Esophagus muscularis mucosa (tissue), 4 donors: ENCODE measurements around the gene ENTR1. TPM values are rescaled to one million over a fixed set of nuclear protein-coding genes. Genes with fewer than 3 reads are reported as not detected.

ENCODE experiments used
- DNase-seq: peaks from one replicate; pipeline ENCODE4 v3.0.0-alpha.2; 2017; ENCODE audit errors: extremely low spot score
- H3K27ac ChIP-seq, 4 donors: fragments of 200-600 bp; sonication (generic); replicated peaks in 1 of 4; 1 replicate in 3 of 4; 2 replicates in 1 of 4; pipeline ENCODE4 v1.5.1; 2016 to 2019; ENCODE audit warnings: mild to moderate bottlenecking in 1 of 4
- H3K27me3 ChIP-seq, 4 donors: fragments of 200-600 bp; sonication (generic); one replicate each; pipeline versions ENCODE4 v1.5.1 to v1.6.0; 2016 to 2019
- H3K36me3 ChIP-seq, 4 donors: fragments of 200-600 bp; sonication (generic); one replicate each; pipeline ENCODE4 v1.5.1; 2016 to 2019
- H3K4me1 ChIP-seq, 4 donors: fragments of 200-600 bp; sonication (generic); one replicate each; pipeline ENCODE4 v1.5.1; 2016 to 2019
- H3K4me3 ChIP-seq, 4 donors: fragments of 200-600 bp; sonication (generic); 1 replicate in 2 of 4; 2 replicates in 2 of 4; pipeline ENCODE4 v1.5.1; 2016 to 2019; ENCODE audit warnings: mild to moderate bottlenecking in 4 of 4, moderate library complexity in 1 of 4
- H3K9me3 ChIP-seq, 4 donors: fragments of 200-600 bp; sonication (generic); 1 replicate in 3 of 4; 2 replicates in 1 of 4; pipeline ENCODE4 v1.5.1; 2016 to 2019
- CTCF ChIP-seq, 3 experiments: fragments of 200-600 bp in 2 of 3; fragments of 450-650 bp in 1 of 3; sonication (generic) in 2 of 3; IDR thresholded peaks; one replicate each; pipeline ENCODE4 v1.5.1; 2017 to 2019; ENCODE audit warnings: antibody characterized with exemption in 3 of 3, mild to moderate bottlenecking in 2 of 3, moderate library complexity in 1 of 3
- EP300 ChIP-seq: sonication (generic); formaldehyde crosslinking; IDR thresholded peaks from one replicate; pipeline ENCODE4 v1.6.1; 2017; ENCODE audit warnings: antibody characterized with exemption
- POLR2A ChIP-seq: fragments of 450-650 bp; IDR thresholded peaks from one replicate; pipeline ENCODE4 v1.6.1; 2017; ENCODE audit warnings: antibody characterized with exemption, moderate library complexity, mild to moderate bottlenecking, low read depth
- POLR2AphosphoS5 ChIP-seq, 2 donors: sonication (generic); formaldehyde crosslinking; IDR thresholded peaks; one replicate each; pipeline ENCODE4 v1.6.1; 2017; ENCODE audit warnings: antibody characterized with exemption in 2 of 2
- WGBS: methylation state at CpG from one replicate; pipeline ENCODE4 v1.1.5; 2018; 5-methylcytosine and 5-hydroxymethylcytosine counted together
- intact Hi-C: fragments of 100-400 bp; cut with DNase I; formaldehyde crosslinking; loops from one replicate; pipeline ENCODE4 v1.15.1; 2023
- total RNA-seq, 4 donors: library from RNA; depleted of rRNA; stranded (reverse); fragments of >200 nt; gene quantifications; one replicate each; pipeline versions ENCODE4 v1.1.0 to v1.2.1, GENCODE V29; 2016

Gene ENTR1
- 10 to 100 TPM; 26.2 to 44.8 (median 37.6) TPM for total RNA-seq

GRCh38 chr9:136410500-136411287 lies at the start of gene ENTR1, which contains the start of gene PMPCA:
Gene ENTR1, minus strand, starts transcription at chr9:136410614. Its CDS starts 217 bp downstream, at chr9:136410397.
Gene PMPCA, plus strand, starts transcription at chr9:136410658. Its CDS starts 11 bp downstream, at chr9:136410669.
- peaks cover 26 to 63% (median 55%) of the 10 kb centered on the region in 4 donors for H3K36me3 ChIP-seq

GRCh38 chr9:136459425-136459824 lies 49.0 kb upstream of the ENTR1 start:
- no peaks in the 10 kb centered on the region for H3K9me3 ChIP-seq
- no peak for DNase-seq
- WGBS = 96% methylated on average over 28 of the region's 28 CpGs
- H3K27ac ChIP-seq = no peak overlapping the region
- peaks cover 99 to 100% (median 100%) of the 10 kb centered on the region in 4 donors for H3K36me3 ChIP-seq
- intact Hi-C loops = no loop called here
- TF ChIP-seq POLR2AphosphoS5 (IDR thresholded peaks at IDR 0.05) (no peak), POLR2A (no peak), CTCF (IDR thresholded peaks at IDR 0.05) (no peak), EP300 (no peak)
- no peaks in the 10 kb centered on the region for H3K27me3 ChIP-seq
- H3K4me3 ChIP-seq = no peak overlapping the region
- no peaks in the 10 kb centered on the region for H3K4me1 ChIP-seq

More at GRCh38 chr9:136410500-136411287, at the start of gene ENTR1, which contains the start of gene PMPCA:
- no peaks in the 10 kb centered on the region for H3K9me3 ChIP-seq
- intact Hi-C loops = no loop called here
- H3K4me1 ChIP-seq = peaks cover 22 to 40% (median 32%) of the 10 kb centered on the region in 4 donors
- TF ChIP-seq CTCF (IDR thresholded peaks at IDR 0.05) (peak in 1 of 3 experiments; percentile 15), EP300 (no peak), POLR2A (peak; percentile 87), POLR2AphosphoS5 (IDR thresholded peaks at IDR 0.05) (peak; percentile 98 to 99)
- peak; percentile 97 for DNase-seq
- no peaks in the 10 kb centered on the region for H3K27me3 ChIP-seq
- WGBS = 1% methylated on average over 35 of the region's 83 CpGs
- H3K4me3 ChIP-seq = peak within 1 kb of the TSS; percentile 87 to 99 (median 94)
- peak within 1 kb of the TSS; percentile 84 to 91 (median 88) for H3K27ac ChIP-seq

GRCh38 chr9:136457326-136457725 lies 46.9 kb upstream of the ENTR1 start:
- no peak overlapping the region for H3K27ac ChIP-seq
- DNase-seq = no peak
- H3K4me3 ChIP-seq = no peak overlapping the region
- peaks cover 87 to 99% (median 96%) of the 10 kb centered on the region in 4 donors for H3K36me3 ChIP-seq
- TF ChIP-seq POLR2AphosphoS5 (IDR thresholded peaks at IDR 0.05) = no peak
- TF ChIP-seq CTCF (IDR thresholded peaks at IDR 0.05) = no peak
- no peak for TF ChIP-seq EP300
- TF ChIP-seq POLR2A = no peak
- no peaks in the 10 kb centered on the region for H3K4me1 ChIP-seq
- H3K27me3 ChIP-seq = no peaks in the 10 kb centered on the region
- H3K9me3 ChIP-seq = no peaks in the 10 kb centered on the region
- 97% methylated on average over 18 of the region's 24 CpGs for WGBS
- intact Hi-C loops = no loop called here

- Histone ChIP-seq H3K4me1 (no peaks in the 10 kb centered on the region), H3K27ac (no peak overlapping the region), H3K27me3 (no peaks in the 10 kb centered on the region), H3K9me3 (no peaks in the 10 kb centered on the region), H3K36me3 (peaks cover 83 to 99% (median 96%) of the 10 kb centered on the region in 4 donors), H3K4me3 (no peak overlapping the region)
- intact Hi-C loops = no loop called here
- TF ChIP-seq POLR2AphosphoS5 (IDR thresholded peaks at IDR 0.05) (no peak), POLR2A (no peak), EP300 (no peak), CTCF (IDR thresholded peaks at IDR 0.05) (no peak)
- 91% methylated on average over 8 of the region's 9 CpGs for WGBS
- no peak for DNase-seq
Observed at GRCh38 chr9:136456258-136456657, 45.8 kb upstream of the ENTR1 start.
